NCI-H2227 (cell line): ENCODE measurements around the gene PRR12.

Experiments
- DNase-seq: peaks from one replicate; lab custom pipeline; 2025; ENCODE audit not compliant: unreplicated experiment; lab: John Stamatoyannopoulos, UW

The PRR12 gene

GRCh38 chr19:49564616-49565045, 26.4 kb upstream of the PRR12 start:
- DNase-seq = no peak

- DNase-seq = no peak
Measured at GRCh38 chr19:49565261-49565660, 25.7 kb upstream of the PRR12 start.

DNA sequence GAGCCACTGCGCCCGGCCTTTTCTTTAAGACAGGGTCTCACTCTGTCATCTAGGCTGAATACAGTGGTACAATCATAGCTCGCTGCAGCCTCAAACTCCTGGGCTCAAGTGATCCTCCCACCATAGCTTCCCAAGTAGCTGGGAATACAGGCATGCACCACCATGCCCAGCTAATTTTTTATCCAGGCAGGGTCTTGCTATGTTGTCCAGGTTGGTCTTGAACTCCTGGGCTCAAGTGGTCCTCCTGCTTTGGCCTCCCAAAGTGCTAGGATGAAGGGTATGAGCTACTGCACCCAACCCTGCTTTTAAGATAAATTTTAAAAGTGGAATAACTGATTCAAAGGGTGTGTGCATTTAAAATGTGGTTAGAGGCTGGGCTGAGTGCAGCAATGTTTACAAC, 24.7 kb upstream of the PRR12 start:
- DNase-seq = no peak

GRCh38 chr19:49567861-49568441, 23.0 kb upstream of the PRR12 start:
- DNase-seq = no peak

GRCh38 chr19:49570138-49570856, 20.7 kb upstream of the PRR12 start:
- peak; percentile 79 for DNase-seq

DNA sequence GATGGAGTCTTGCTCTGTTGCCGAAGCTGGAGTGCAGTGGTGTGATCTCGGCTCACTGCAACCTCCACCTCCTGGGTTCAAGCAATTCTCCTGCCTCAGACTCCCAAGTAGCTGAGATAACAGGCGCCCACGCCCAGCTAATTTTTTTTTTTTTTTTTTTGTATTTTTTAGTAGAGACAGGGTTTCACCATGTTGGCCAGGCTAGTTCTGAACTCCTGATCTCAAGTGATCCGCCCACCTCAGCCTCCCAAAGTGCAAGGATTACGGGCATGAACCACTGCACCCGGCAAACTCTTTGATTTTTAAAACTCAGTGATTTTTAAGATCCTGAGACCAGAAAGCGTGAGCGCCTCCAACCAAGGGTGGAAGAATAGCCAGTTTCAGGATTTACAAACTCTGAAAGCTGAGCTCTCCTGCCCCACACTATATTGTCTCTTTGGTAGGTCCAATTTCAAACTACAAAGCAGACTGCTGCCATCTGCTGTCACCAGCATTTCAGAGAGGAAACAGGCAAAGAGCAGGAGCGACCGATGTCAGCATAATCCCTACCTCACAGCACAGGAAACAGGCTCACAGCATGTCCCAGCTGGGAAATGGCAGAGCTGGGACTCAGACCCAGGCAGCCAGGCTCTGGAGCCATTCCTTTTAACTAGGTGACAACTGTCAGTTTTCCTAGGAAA, 19.8 kb upstream of the PRR12 start:
- peak; percentile 15 for DNase-seq

DNA sequence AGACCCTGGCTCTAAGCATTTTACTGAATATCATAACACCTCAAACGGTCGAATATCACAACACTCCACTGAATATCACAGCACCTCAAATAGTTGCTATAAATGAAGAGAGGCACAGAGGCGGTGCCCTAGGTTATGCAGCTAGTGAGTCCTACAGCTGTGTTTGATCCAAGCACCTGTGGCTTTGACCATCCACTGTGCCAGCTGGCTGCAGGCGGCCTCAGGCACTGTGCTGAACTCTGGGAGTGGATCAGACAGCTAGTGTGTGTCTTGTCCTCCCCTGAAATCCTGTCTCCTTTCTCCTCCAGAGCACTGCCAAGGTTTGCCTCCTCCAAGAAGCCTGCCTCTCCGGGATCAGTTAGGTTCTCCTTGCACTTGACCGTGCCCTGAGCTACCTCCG, 18.0 kb upstream of the PRR12 start:
- DNase-seq = no peak

- no peak for DNase-seq
Measured at GRCh38 chr19:49573425-49573824, 17.6 kb upstream of the PRR12 start.

DNA sequence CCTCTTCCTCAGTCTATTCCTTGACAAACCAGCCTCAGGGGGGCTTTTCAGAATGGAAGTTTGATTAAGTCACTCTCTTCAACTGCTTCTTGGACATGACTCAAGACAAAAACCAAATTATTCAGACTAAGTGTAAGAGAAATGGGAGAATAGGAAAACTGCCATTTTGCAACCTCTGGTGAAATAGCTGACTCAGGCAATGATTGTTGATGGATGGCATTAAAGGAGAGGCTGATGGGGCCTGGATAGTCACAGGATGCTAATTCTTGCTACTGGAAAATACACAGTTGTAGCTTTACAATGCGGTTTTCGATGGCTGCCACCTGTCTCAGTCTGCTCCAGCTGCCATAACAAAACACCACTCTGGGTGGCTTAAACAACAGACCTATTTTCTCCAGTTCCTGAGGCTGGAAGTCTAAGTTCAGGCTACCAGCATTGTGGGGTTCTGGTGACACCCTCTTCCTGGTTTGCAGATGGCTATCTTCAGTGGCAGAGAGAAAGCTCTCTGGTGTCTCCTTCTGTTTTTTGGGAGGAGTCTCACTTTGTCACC, 16.7 kb upstream of the PRR12 start:
- no peak for DNase-seq

- no peak for DNase-seq
Measured at GRCh38 chr19:49579193-49579592, 11.8 kb upstream of the PRR12 start.

- no peak for DNase-seq
Measured at GRCh38 chr19:49579947-49580263, 11.1 kb upstream of the PRR12 start.

DNA sequence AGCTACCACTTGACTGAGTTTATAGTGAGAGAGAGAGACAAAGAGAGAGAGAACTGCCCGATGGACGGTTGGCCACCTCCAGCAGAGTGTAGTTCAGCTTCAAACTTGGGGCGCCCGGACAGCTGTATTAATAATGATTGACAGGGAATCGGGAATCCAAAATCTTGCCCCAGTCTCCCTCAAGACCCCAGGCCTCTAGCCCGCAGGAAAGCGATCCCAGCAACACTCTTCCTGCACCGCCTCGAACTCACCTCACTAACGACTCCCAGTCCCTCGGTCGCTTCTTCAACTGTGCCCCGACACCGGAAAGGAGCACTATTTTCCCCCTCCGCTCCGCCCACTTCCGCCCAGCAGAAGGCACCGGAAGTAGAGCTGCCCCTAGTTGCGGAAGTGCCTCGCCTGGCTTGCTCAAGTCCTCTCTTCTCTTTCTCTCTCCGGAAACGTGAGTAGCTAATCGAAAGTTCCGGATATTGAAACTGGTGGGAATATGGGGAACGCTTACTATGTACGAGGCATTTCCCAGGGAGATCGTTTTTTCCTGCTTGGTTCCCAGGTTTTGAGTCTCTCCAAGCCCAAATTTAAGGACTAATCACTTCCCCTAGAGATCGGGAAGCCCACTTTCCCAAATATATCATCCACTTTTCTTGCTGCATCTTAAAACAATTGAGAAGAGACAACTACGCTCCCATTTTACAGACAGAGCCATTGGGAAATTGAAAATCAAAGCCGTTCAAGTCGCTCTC, 10.5 kb upstream of the PRR12 start, which contains the start of gene NOSIP:
Gene NOSIP, minus strand, starts transcription at position 293 of the 743 bp plus-strand sequence. CDS start 19,865 bp downstream, outside the sequence.
- DNase-seq = peak; percentile 95

DNA sequence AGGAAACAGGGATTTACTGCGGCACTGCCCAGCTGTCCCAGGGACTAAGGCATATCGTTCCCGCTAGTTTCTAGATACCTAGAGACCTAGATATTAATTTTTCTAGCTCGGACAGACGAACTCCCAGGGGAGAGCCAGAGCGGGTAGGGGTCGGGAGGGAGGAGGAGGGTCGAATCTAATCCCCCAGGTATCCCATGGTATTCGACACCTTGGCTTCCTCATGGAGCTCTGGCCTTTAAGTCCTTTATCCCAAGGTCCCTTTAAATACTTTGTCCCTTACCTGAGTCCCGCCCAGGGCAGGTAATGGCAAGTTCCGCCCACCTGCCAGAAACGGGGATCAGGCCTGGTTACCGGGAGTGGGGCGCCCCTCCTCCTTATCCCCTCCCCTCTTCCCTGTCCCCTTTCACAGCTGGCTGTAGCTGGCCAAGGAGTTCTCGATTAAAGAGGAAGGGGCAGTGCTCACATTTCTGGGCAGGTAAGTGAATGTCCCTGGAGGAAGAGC, 9.9 kb upstream of the PRR12 start, which contains the start of gene PRRG2:
Gene PRRG2, plus strand, starts transcription at position 310 of the 502 bp plus-strand sequence. CDS start 1,904 bp downstream, outside the sequence.
- no peak for DNase-seq

- DNase-seq = no peak
Measured at GRCh38 chr19:49583239-49583638, 7.7 kb upstream of the PRR12 start.

- DNase-seq = peak; percentile 88
Measured at GRCh38 chr19:49585023-49585422, 6.0 kb upstream of the PRR12 start.

- DNase-seq = no peak
Measured at GRCh38 chr19:49587227-49587626, 3.8 kb upstream of the PRR12 start.

GRCh38 chr19:49588365-49589122, 2.4 kb upstream of the PRR12 start:
- no peak for DNase-seq

GRCh38 chr19:49589502-49589905, 1.5 kb upstream of the PRR12 start:
- no peak for DNase-seq

DNA sequence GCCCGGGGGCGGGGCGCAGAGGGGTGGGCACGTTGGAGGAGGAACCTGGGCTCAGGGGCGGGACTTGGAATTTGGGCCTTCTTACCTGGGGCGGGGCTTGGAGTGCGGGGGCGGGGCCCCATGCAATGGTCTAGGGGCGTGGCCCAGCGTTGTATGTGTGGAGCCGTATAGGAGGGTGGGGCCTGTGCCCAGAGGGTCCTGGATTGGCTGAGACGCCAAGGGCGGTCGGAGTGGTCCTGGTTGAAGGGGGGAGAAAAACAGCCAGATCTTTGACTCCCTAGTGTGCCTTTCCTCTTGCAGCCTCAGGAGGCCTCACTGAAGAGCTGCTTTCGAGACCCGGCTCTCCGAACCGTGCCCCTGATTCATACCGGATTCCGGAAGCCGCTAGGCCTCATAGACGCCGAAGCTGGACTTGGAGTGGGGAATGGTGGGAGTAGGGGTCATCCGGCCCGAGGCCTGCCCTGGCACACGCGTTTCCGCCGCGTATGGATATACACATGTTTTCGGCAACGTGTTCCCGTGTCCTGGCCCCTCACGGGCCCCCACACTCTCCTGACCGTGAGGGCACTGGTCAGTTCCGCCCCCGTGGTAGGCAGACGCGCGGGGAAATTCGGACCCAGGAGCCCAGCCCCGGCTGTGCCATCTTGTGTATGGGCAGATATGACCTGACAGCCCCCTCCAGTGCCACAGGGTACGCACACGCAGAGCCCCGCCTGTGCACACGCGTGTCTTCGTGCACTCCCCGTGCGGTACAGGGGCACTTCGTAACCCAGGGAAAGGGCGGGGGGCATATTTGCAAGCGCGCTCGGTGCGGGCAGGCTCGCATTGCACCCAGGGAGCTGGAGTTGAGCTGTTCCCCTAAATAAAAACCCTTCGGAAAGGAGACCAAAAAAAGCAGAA, 661 bp upstream of the PRR12 start:
- peak; percentile 94 for DNase-seq
